GM18517 (cell line): Measurements from ENCODE around the gene FASTK.

ENCODE experiments used
- ATAC-seq: cut with Tn5 transposase; IDR thresholded peaks from one replicate; pipeline ENCODE4 v1.9.1; 2021; ENCODE audit warnings: mild to moderate bottlenecking, moderate library complexity; ENCODE audit not compliant: unreplicated experiment

Gene FASTK

GRCh38 chr7:151068069-151068773, 12.4 kb downstream of the FASTK start:
- ATAC-seq, result no peak

- ATAC-seq, result no peak
These were observed 14.2 kb downstream of the FASTK start for GRCh38 chr7:151066273-151066974.

- no peak for ATAC-seq
These were observed 15.1 kb downstream of the FASTK start for GRCh38 chr7:151065516-151065915.

GRCh38 chr7:151064993-151065392, 15.6 kb downstream of the FASTK start:
- ATAC-seq, result no peak

GRCh38 chr7:151064454-151064853, 16.2 kb downstream of the FASTK start:
- ATAC-seq, result no peak

- no peak for ATAC-seq
These were observed 17.4 kb downstream of the FASTK start for GRCh38 chr7:151063212-151063561.

GRCh38 chr7:151062399-151063211, 18.0 kb downstream of the FASTK start:
- no peak for ATAC-seq

GRCh38 chr7:151062111-151062398, 18.6 kb downstream of the FASTK start:
- no peak for ATAC-seq

GRCh38 chr7:151061213-151062110, 19.1 kb downstream of the FASTK start:
- no peak for ATAC-seq

GRCh38 chr7:151060416-151061212, 20.0 kb downstream of the FASTK start:
- no peak for ATAC-seq

- no peak for ATAC-seq
These were observed 20.5 kb downstream of the FASTK start for GRCh38 chr7:151060113-151060415.

GRCh38 chr7:151059367-151060112, 21.1 kb downstream of the FASTK start, which contains the start of gene SLC4A2:
Gene SLC4A2 (plus strand): TSS chr7:151059589. CDS start chr7:151061988, 2,399 bp downstream.
- no peak for ATAC-seq

- ATAC-seq, result no peak
These were observed 21.7 kb downstream of the FASTK start for GRCh38 chr7:151058781-151059366.

GRCh38 chr7:151057989-151058780, 22.4 kb downstream of the FASTK start:
- ATAC-seq, result peak; percentile 84

GRCh38 chr7:151057506-151057988, 23.1 kb downstream of the FASTK start, which contains the start of gene CDK5:
Gene CDK5 (minus strand): TSS chr7:151057897. CDS start chr7:151057848, 49 bp downstream.
- ATAC-seq, result peak; percentile 39

GRCh38 chr7:151056666-151057505, 23.7 kb downstream of the FASTK start:
- no peak for ATAC-seq

GRCh38 chr7:151056283-151056665, 24.3 kb downstream of the FASTK start:
- ATAC-seq, result no peak
